ENCODE data around the gene SNX4.

- TF ChIP-seq CTCF (optimal IDR thresholded peaks at IDR 0.05 in 1 of 3, IDR thresholded peaks at IDR 0.05 in 1 of 3, conservative IDR thresholded peaks at IDR 0.05 in 1 of 3; ENCODE audit: extremely low read depth in 1 of 3, insufficient read depth in 2 of 3, low read length in 3 of 3) (no peak), EZH2 (IDR thresholded peaks at IDR 0.05; ENCODE audit: low read length) (no peak)
These were observed 8.4 kb downstream of the SNX4 start for GRCh38 chr3:125511420-125512118.
